GM19035 (cell line): ENCODE data around the gene TMEM208.

ENCODE experiments used
- ATAC-seq: cut with Tn5 transposase; IDR thresholded peaks from one replicate; pipeline ENCODE4 v1.9.1; 2021; ENCODE audit not compliant: unreplicated experiment

Gene TMEM208

GRCh38 chr16:67207249-67208091, 19.5 kb upstream of the TMEM208 start:
- ATAC-seq, result no peak

- ATAC-seq, result no peak
These were observed 18.6 kb upstream of the TMEM208 start for GRCh38 chr16:67208154-67208896.

- no peak for ATAC-seq
These were observed 17.4 kb upstream of the TMEM208 start for GRCh38 chr16:67209565-67209964.

GRCh38 chr16:67210069-67210937, 16.6 kb upstream of the TMEM208 start:
- no peak for ATAC-seq

GRCh38 chr16:67211674-67212073, 15.3 kb upstream of the TMEM208 start:
- no peak for ATAC-seq

- no peak for ATAC-seq
These were observed 14.2 kb upstream of the TMEM208 start for GRCh38 chr16:67212766-67213165.

- ATAC-seq, result no peak
These were observed 13.5 kb upstream of the TMEM208 start for GRCh38 chr16:67213197-67214019.

GRCh38 chr16:67215706-67216105, 11.2 kb upstream of the TMEM208 start:
- no peak for ATAC-seq

GRCh38 chr16:67216612-67217490, 10.1 kb upstream of the TMEM208 start:
- ATAC-seq, result no peak

- ATAC-seq, result no peak
These were observed 2.9 kb upstream of the TMEM208 start for GRCh38 chr16:67223992-67224391.

- no peak for ATAC-seq
These were observed 581 bp upstream of the TMEM208 start for GRCh38 chr16:67226295-67226803.

- ATAC-seq, result no peak
These were observed 614 bp downstream of the TMEM208 start for GRCh38 chr16:67227567-67227921.

- ATAC-seq, result no peak
These were observed 1.3 kb downstream of the TMEM208 start for GRCh38 chr16:67228034-67228785.

GRCh38 chr16:67228905-67229304, 2.0 kb downstream of the TMEM208 start:
- ATAC-seq, result no peak

GRCh38 chr16:67229906-67230808, 3.2 kb downstream of the TMEM208 start:
- no peak for ATAC-seq

- no peak for ATAC-seq
These were observed 4.1 kb downstream of the TMEM208 start for GRCh38 chr16:67230809-67231660.

GRCh38 chr16:67233596-67233995, 6.7 kb downstream of the TMEM208 start:
- no peak for ATAC-seq
